NCI-H748 (cell line): ENCODE results near the gene CCL25.
A peak's percentile ranks its signal among the peaks of the same experiment; 100 is the strongest.
"Not testable (repeated sequence)": the region's sequence is repeated elsewhere in the genome, so short reads cannot be mapped to it uniquely, and the experiment has no call there.

Experiments
- DNase-seq: peaks from one replicate; lab custom pipeline; 2025; ENCODE audit not compliant: unreplicated experiment; lab: John Stamatoyannopoulos, UW

The CCL25 gene

GRCh38 chr19:8085598-8086408 lies 33.2 kb downstream of the CCL25 start:
- DNase-seq: peak; percentile 56

- no peak for DNase-seq
These were observed 34.3 kb downstream of the CCL25 start for GRCh38 chr19:8086849-8087248.

- no peak for DNase-seq
These were observed 35.3 kb downstream of the CCL25 start for GRCh38 chr19:8087876-8088275.

- no peak for DNase-seq
These were observed 36.4 kb downstream of the CCL25 start for GRCh38 chr19:8088752-8089663.

- no peak for DNase-seq
These were observed 37.4 kb downstream of the CCL25 start for GRCh38 chr19:8089664-8090601.

- no peak for DNase-seq
These were observed 38.4 kb downstream of the CCL25 start for GRCh38 chr19:8090950-8091349.

- DNase-seq: no peak
These were observed 41.2 kb downstream of the CCL25 start for GRCh38 chr19:8093740-8094139.

- no peak for DNase-seq
These were observed 41.8 kb downstream of the CCL25 start for GRCh38 chr19:8094336-8094735.

- DNase-seq: no peak
These were observed 42.9 kb downstream of the CCL25 start for GRCh38 chr19:8095354-8095886.

GRCh38 chr19:8096071-8096470 lies 43.5 kb downstream of the CCL25 start:
- DNase-seq: no peak

GRCh38 chr19:8097198-8097597 lies 44.6 kb downstream of the CCL25 start:
- no peak for DNase-seq

GRCh38 chr19:8097681-8098567 lies 45.4 kb downstream of the CCL25 start:
- DNase-seq: no peak

- no peak for DNase-seq
These were observed 48.8 kb downstream of the CCL25 start for GRCh38 chr19:8101311-8101710.

GRCh38 chr19:8101910-8102309 lies 49.4 kb downstream of the CCL25 start:
- DNase-seq: not testable (repeated sequence)

GRCh38 chr19:8105471-8105870 lies 52.9 kb downstream of the CCL25 start:
- DNase-seq: no peak

GRCh38 chr19:8107301-8107903 lies 54.8 kb downstream of the CCL25 start:
- no peak for DNase-seq

- DNase-seq: no peak
These were observed 56.2 kb downstream of the CCL25 start for GRCh38 chr19:8108560-8109445.

GRCh38 chr19:8109455-8109854 lies 56.9 kb downstream of the CCL25 start:
- no peak for DNase-seq
